Fibroblast of skin of abdomen (primary cell): Measurements from ENCODE around the gene HSPA5.
"Not testable (repeated sequence)": the region's sequence is repeated elsewhere in the genome, so short reads cannot be mapped to it uniquely, and the experiment has no call there.

Source experiments
- DNase-seq: peaks from one replicate; pipeline ENCODE4 v3.0.0-alpha.2; 2013

Gene HSPA5

DNA sequence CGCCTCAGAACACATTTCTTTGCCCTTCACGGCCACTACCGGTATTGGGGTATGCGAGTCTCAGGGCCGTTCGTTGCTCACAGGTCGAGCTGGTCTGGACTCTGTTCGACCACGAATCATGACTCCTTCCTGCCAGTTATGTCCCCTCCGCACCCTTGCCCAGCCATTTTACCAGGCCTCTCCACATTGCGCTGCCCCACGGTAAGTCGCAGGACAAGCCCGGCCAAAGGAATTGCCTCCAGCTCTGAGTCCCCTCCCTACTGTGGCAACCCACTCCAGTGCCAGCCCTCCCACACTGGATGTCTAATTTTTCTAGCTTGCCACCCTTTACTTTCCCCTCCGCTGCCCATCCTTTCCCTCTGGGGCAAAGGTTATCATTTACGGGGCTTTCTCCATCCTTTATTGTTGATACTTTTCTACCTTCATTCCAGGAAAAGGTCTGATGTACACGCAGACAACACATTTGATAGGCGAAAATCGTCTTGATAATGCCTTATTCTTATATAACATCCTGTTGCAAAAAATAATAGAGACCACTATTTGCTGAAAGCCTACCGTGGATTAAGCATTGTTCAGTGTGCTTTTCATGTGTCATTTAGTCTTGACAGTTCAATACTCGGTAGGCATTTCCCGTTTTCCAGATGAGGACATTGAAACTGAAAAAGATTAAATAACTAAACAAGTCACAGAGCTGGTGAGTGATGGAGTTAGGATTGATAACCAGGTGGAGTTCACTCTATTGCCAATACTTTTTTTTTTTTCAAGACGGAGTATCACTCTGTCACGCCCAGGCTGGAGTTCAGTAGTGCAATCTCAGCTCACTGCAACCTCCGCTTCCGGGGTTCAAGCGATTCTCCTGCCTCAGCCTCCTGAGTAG, 958 bp upstream of the HSPA5 start:
- DNase-seq = peak; percentile 46

DNA sequence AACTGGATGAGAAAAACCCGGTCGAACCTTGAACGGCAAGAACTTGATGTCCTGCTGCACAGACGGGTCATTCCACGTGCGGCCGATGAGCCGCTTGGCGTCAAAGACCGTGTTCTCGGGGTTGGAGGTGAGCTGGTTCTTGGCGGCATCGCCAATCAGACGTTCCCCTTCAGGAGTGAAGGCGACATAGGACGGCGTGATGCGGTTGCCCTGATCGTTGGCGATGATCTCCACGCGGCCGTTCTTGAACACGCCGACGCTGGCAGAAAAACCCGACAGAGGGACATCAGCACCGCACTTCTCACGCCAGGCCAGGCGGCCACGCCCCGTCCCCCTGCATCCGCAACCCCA, 519 bp downstream of the HSPA5 start:
- no peak for DNase-seq

DNA sequence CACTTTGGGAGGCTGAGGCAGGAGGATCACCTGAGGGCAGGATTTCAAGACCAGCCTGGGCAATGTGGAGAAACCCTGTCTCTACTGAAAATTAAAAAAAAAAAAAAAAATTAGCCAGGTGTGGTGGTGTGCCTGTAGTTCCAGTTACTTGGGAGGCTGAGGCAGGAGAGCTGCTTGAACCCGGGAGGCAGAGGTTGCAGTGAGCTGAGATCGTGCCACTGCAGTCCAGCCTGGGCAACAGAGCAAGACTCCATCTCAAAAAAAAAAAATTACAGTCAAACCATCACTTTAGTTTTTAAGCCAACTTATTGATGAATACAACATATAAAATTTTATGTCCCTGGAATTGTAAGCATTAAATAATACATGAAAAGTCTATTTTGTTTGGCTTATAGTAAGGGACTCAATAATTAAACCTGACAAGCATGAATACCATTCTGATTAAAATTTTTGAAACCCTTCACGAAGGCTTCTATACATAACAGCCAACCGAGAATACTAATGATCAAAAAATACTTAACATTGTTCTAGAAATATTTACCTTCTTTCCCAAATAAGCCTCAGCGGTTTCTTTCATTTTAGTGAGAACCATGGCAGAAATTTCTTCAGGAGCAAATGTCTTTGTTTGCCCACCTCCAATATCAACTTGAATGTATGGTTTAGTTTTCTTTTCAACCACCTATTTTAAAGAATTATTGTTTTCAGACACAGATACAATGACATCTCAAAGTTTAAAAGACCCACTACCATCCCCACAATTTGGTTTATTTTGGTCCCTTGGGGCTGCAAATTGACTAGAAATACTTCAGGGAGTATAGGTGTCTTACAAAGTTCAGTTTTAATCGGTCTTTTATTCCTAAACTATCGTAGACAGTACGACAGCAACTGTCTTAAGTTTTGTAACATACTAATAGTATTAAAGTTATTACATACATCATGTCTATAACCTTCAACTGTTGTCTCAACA, 1.2 kb downstream of the HSPA5 start:
- DNase-seq = no peak

DNA sequence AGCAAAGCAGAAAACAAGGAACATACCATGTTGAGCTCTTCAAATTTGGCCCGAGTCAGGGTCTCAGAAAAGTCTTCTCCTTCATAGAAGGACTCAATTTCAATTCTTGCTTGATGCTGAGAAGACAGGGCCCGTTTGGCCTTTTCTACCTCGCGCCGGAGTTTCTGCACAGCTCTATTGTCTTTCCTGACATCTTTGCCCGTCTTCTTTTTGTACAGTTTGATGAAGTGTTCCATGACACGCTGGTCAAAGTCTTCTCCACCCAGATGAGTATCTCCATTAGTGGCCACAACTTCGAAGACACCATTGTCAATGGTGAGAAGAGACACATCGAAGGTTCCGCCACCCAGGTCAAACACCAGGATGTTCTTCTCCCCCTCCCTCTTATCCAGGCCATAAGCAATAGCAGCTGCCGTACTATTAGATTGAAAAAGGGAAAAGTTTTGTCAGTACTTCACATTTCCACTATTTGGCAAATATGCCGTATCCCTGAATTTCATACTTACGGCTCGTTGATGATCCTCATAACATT, 2.2 kb downstream of the HSPA5 start:
- no peak for DNase-seq

DNA sequence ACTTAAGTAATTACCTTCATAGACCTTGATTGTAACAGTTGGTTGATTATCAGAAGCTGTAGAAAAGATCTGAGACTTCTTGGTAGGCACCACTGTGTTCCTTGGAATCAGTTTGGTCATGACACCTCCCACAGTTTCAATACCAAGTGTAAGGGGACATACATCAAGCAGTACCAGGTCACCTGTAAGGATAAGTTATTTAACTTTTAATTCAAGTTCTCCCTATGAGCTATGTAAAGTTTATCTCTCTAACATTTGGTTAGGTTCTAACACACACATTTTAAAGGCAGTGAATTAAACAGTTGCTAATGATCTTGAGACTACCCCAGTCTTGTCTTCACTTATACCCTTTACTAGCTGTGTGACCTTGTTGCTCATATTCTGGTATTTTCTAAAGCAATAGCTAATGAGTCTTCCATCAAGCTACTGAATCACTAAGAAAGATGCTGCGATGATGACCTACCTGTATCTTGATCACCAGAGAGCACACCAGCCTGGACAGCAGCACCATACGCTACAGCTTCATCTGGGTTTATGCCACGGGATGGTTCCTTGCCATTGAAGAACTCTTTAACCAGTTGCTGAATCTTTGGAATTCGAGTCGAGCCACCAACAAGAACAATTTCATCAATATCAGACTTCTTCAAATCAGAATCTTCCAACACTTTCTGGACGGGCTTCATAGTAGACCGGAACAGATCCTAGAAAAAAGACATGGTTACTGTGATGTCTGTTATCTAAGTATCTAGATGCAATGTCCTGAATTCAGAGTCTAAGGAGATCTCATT, 2.8 kb downstream of the HSPA5 start:
- DNase-seq = no peak

DNA sequence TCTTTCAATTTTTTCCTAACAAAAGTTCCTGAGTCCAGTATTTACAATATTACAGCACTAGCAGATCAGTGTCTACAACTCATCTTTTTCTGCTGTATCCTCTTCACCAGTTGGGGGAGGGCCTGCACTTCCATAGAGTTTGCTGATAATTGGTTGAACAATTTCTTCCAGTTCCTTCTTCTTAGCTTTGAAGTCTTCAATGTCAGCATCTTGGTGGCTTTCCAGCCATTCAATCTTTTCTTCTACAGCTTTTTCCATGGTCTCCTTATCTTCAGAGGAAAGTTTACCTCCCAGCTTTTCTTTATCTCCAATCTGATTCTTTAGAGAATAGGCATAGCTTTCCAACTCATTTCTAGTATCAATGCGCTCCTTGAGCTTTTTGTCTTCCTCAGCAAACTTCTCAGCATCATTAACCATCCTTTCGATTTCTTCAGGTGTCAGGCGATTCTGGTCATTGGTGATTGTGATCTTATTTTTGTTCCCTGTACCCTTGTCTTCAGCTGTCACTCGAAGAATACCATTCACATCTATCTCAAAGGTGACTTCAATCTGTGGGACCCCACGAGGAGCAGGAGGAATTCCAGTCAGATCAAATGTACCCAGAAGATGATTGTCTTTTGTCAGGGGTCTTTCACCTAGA, 4.5 kb downstream of the HSPA5 start:
- DNase-seq = not testable (repeated sequence)

DNA sequence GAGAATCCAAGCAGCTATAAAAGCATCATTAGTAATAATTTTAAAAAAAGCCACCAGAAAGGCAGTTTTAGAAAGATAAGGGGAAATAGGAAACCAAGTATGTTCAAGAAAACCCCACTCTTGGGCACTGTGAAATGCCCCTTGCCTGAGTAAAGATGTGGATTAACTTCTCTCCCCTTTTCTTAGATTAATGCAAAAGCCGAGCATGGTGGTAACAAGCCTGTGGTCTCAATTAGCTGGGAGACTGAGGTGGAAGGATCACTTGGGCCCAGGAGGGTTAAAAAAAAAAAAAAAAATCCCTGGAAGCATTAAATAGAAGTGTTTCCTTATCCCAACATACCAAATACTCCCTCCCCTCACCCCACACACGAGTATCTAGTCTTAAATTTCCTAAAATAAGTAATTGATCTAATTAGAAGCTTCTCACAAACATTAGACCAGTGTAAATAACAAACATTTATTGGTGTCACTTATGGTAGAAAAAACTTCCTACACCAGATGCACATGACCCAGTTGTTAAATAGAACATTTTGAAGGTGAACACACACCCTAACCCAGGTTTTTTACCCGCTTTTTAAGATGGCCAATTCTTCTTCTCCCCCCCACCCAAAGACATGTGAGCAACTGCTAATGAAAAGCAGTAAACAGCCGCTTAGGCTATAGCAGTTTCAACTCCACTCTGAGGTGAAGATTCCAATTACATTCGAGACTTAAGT, 5.2 kb downstream of the HSPA5 start:
- DNase-seq = no peak

DNA sequence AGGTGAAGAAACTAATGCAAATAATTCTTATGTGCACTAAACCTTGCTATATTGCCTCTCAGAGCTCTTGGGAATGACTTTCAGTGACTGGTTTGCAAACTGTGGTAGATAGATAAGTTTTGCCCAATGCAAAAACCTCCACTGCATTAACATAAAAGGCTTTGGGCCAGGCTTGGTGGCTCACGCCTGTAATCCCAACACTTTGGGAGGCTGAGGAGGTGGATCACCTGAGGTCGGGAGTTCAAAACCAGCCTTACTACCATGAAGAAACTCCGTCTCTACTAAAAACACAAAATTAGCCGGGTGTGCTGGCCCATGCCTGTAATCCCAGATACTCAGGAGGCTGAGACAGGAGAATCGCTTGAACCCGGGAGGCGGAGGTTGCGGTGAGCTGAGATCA, 7.0 kb downstream of the HSPA5 start:
- not testable (repeated sequence) for DNase-seq

DNA sequence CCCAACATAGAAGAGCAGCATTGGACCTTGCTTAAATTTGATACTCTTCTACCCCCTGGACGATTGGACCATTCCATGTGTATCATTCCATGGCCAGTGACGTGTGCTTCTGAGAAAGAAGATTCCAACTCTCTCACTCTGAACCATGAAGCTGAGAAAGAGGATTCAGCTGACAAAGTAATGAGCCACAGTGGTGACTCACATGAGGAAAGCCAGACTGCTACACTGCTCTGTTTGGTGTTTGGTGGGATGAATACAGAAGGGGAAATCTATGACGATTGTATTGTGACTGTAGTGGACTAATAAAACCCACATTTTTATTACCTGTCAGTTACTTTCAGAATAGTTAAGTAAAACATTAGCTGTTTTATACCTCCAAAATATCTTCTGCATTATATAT, 7.5 kb downstream of the HSPA5 start:
- DNase-seq = peak; percentile 98

DNA sequence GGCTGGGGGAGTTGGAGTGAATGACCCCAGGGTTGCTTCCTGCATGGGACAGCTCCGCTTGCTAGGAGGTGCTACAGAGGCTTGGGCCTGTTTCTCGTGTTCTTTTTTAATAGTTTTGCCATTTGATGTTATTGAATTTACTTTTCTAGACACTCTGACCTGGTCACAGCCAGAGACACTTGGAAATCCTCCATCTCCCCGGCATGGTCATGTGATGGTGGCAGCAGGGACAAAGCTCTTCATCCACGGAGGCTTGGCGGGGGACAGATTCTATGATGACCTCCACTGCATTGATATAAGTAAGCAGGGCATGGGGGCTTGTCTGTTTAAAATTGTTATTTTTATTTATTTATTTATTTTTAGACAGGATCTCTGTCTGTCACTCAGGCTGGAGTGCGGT, 13.4 kb downstream of the HSPA5 start:
- DNase-seq = no peak

DNA sequence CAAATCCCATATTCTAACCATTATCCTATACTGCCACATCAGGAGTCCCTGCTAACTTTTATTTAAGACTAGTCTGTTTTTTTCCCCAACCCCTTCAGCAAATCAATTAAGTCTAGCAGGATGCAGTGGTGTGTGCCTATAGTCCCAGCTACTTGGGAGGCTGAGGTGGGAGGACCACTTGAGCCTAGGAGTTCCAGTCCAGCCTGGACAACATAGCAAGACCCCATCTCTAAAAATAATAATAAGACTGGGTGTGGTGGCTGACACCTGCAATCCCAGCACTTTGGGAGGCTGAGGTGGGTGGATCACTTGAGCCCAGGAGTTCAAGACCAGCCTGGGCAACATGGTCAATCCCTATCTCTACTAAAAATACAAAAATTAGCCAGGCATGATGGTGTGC, 16.3 kb downstream of the HSPA5 start:
- DNase-seq = not testable (repeated sequence)

DNA sequence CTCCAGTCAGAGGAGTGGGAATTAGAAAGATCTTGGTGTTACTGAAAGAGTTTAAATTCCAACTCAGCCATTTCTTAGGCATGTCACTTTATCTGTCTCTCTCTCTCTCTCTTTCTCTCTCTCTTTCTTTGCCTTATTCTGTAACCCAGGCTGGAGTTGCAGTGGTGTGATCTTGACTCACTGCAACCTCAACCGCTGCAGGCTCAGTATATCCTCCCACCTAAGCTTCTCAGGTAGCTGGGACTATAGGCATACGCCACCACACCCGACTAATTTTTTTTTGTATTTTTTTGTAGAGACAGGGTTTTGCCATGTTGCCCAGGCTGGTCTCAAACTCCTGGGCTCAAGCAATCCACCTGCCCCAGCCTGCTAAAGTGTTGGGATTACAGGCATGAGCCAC, 22.5 kb downstream of the HSPA5 start:
- DNase-seq = no peak

DNA sequence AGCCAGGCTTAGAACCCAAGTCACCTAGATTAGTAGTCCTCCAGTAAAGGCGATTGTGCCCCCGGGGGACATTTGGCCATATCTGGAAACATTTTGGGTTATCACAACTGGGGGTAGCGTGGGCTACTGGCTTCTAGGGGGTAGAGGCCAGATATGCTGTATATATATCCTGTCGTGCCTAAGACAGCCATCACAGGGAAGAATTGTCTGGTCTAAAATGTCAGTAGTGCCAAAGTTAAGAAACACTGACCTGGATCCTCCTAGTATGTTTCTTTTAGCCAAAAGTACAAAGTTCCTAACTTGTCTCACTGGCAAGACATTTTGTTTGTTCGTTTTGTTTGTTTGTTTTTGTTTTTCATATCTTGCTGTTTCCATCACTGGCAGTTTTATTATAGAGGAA, 27.0 kb downstream of the HSPA5 start:
- DNase-seq = no peak

DNA sequence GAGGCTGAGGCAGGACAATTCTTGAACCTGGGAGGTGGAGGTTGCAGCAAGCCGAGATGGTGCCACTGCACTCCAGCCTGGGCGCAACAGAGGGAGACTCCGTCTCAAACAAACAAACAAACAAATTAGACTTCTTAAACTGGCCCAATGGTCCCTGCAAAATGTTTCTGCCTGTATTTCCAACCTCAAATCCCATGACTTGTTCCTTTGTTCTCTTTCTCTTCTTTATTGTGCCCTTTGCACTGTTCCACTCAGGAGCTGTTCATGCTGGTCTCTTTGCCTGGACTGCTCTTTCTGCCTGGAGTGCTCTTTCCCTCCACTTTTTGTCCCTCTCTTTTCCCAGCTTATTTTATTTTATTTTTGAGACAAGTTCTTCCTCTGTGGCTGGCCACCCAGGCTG, 36.7 kb downstream of the HSPA5 start:
- no peak for DNase-seq

DNA sequence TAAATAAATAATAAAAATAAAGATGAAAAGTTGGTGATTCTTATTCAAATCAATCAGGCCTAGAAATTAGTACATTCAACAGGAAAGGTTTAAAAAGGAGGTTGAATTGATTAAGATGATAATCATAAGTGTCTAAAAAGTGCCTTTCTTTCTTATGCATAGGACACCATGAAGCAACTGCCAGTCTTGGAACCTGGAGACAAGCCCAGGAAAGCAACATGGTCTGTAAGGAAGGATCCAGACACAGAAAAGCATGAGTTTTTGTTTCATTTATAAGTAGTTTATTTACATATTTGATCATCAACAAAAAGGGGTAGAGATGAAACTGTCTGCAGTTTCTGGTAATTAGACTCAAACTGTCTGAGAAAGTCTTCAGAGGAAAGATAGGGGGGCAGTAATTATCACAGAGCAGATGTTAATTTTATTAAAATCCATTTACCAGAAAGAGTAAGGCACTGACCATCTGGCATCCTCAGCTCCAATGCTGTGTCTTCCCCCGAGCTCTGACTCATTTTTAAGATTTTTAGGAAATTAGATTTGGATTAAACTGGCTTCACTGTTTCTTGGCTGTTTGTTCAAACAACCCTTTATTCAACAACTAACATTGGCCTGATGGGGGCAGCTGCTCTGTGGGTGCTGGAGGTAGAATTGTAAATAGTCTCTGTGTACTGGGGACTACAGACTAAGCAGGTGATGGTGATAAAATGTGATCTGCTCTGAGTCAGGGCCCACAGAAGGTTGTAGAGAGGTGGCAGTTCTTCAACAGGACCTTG, 38.1 kb downstream of the HSPA5 start:
- no peak for DNase-seq

DNA sequence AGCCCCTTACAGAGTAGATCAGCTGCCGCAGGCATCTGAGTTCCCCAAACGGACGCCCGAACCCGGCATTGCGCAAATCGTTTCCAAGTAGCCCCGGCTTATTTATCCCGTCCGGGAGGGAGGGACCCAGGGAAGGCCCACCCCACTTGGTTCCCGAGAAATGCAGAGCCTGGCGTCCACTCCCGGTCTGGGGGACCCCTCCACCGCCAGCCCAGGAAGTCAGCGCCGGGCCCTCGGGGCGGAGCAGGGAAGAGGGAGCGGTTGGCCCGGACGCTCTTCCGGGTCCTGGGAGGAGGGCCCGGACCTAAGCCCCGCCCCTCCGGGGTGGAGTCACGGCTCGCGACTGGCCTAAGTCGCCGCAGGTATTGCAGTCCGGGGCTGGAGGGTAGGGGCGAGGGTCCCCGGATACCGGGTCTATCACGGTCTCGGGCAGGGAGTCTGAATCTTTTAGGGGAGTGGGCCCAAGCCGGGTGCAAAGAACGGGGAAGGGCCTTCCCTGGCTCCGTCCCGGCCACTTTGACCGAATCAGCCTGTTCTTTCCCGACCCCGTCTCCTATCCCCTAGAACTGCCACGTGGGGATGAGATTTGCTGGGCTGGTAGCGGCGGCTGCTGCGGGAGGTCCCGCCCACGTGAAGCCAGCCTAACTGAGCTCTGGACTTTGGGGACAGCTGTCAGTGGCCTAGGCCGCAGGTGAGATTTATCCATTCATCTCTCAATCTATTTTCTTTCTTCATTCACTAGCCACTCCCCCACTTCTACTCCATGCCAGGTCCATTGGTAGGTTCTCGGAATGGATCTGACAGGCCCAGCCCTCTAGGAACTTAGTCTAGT, 40.7 kb downstream of the HSPA5 start, which contains the start of gene RABEPK:
RABEPK (plus strand) TSS at position 327 of the 832 bp plus-strand sequence. CDS start 2,472 bp downstream, outside the sequence.
- DNase-seq = peak; percentile 96

DNA sequence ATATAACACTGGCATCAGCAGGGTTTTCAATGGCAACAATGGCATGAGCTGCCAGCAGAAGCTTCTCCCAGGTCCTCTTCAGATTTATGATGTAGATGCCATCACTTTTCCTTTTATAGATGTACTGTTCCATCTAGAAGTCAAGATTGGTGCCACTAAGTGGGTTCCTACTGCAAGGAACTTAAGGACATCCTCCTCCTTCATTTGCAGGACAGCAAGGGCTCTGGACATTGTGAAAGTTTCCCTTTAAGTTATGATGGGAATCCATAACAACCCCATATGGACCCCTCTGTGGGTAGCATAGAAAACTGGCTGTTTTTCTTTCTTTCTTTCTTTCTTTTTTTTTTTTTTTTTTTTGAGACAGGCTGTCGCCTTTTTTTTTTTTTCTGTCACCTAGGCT, 45.6 kb downstream of the HSPA5 start:
- not testable (repeated sequence) for DNase-seq

DNA sequence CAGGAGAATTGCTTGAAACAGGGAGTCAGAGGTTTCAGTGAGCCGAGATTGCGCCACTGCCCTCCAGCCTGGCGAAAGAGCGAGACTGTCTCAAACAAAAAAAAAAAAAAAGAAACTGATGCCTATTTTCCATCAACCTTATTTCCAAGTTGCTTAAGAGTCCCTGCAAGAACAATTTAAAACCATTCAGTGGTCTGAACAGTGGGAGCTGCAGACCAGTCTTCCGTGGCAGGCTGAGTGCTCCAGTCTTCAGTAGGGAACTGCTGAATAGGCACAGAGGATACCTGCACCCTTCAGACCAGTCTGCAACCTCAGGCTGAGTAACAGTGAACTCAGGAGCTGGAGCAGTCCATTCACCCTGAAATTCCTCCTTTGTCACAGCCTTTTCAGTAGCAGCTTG, 46.7 kb downstream of the HSPA5 start:
- DNase-seq = not testable (repeated sequence)

DNA sequence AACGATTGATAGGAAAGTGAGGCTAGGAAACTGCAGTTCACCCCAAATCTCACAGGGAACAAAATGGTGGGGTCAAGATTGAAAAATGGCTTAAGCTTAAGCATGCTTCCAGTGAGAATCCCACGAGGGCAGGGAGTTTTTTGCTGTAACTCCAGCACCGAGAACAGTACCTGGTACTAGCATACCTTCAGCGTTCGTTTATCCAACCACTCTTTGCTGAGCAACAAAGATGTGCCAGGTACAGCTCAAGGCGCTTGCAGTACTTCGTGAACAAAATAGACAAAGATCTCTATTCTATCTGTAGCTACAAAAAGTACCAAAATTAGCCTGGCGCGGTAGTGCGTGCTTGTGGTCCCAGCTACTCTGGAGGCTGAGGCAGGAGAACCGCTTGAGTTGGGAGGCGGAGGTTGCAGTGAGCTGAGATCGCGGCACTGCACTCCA, 50.8 kb downstream of the HSPA5 start:
- no peak for DNase-seq
